Upper lobe of right lung (tissue), 1 donor: ENCODE data around the gene DYNLL2. TPM values are rescaled to one million over a fixed set of nuclear protein-coding genes. Genes with fewer than 3 reads are reported as not detected.
A peak's percentile ranks its signal among the peaks of the same experiment; 100 is the strongest.
"Not testable (repeated sequence)": the region's sequence is repeated elsewhere in the genome, so short reads cannot be mapped to it uniquely, and the experiment has no call there.

Source experiments
- ATAC-seq: fragments of 200-7000 bp; cut with Tn5 transposase; one replicate; pipeline ENCODE4 v1.9.1; 2020; ENCODE audit warnings: mild to moderate bottlenecking, moderate library complexity
- DNase-seq: peaks from one replicate; pipeline ENCODE4 v3.0.0-alpha.2; 2020
- H3K27ac ChIP-seq: fragments of 200-600 bp; one replicate; pipeline ENCODE4 v1.8.0; 2022
- H3K27me3 ChIP-seq: fragments of 200-600 bp; one replicate; pipeline ENCODE4 v1.8.0; 2022; ENCODE audit warnings: mild to moderate bottlenecking
- H3K36me3 ChIP-seq: fragments of 200-600 bp; one replicate; pipeline ENCODE4 v1.8.0; 2022
- H3K4me1 ChIP-seq: fragments of 200-600 bp; one replicate; pipeline ENCODE4 v1.8.0; 2022
- H3K4me3 ChIP-seq: fragments of 200-600 bp; one replicate; pipeline ENCODE4 v1.8.0; 2022; ENCODE audit warnings: mild to moderate bottlenecking
- H3K9me3 ChIP-seq: fragments of 200-600 bp; one replicate; pipeline ENCODE4 v1.8.0; 2022
- CTCF ChIP-seq: fragments of 200-600 bp; IDR thresholded peaks from one replicate; pipeline ENCODE4 v1.8.0; 2022; ENCODE audit warnings: antibody characterized with exemption
- intact Hi-C: fragments of 100-400 bp; cut with DNase I; formaldehyde crosslinking; loops from one replicate; pipeline ENCODE4 v1.11.0; 2022
- total RNA-seq: library from RNA; stranded (reverse); fragmentation: NEBNext Ultra II Directional; extraction: Animal tissue kit (Norgen Biotek cat#: 25700); gene quantifications from one replicate; pipeline ENCODE4 v1.2.1, GENCODE V29; 2021
- donor health status: DM: no; HTN: yes; CAD: no; lungs with severe emphysema.

The DYNLL2 gene
- total RNA-seq, 1 donor from 2014 or later = 37.8 TPM

- no peaks in the 10 kb centered on the region for H3K4me1 ChIP-seq
- ATAC-seq = peak; percentile 67
- H3K36me3 ChIP-seq = no peaks in the 10 kb centered on the region
- no peaks in the 10 kb centered on the region for H3K9me3 ChIP-seq
- no peak overlapping the region for H3K4me3 ChIP-seq
- no peak for DNase-seq
- TF ChIP-seq CTCF = no peak
- H3K27ac ChIP-seq = no peak overlapping the region
- no peaks in the 10 kb centered on the region for H3K27me3 ChIP-seq
- intact Hi-C loops = no loop called here
Observed at GRCh38 chr17:58060596-58061191, 22.5 kb upstream of the DYNLL2 start.

GRCh38 chr17:58061672-58062071 lies 21.5 kb upstream of the DYNLL2 start:
- no peaks in the 10 kb centered on the region for H3K36me3 ChIP-seq
- H3K4me3 ChIP-seq = no peak overlapping the region
- H3K27ac ChIP-seq = no peak overlapping the region
- no peaks in the 10 kb centered on the region for H3K9me3 ChIP-seq
- no peak for TF ChIP-seq CTCF
- DNase-seq (no peak), ATAC-seq (no peak)
- intact Hi-C loops = no loop called here
- H3K4me1 ChIP-seq = no peaks in the 10 kb centered on the region
- H3K27me3 ChIP-seq = no peaks in the 10 kb centered on the region

- no peaks in the 10 kb centered on the region for H3K4me1 ChIP-seq
- H3K36me3 ChIP-seq = no peaks in the 10 kb centered on the region
- intact Hi-C loops = no loop called here
- no peak for TF ChIP-seq CTCF
- H3K27me3 ChIP-seq = peaks cover under 1% of the 10 kb centered on the region
- no peak overlapping the region for H3K27ac ChIP-seq
- H3K9me3 ChIP-seq = no peaks in the 10 kb centered on the region
- no peak overlapping the region for H3K4me3 ChIP-seq
- no peak for ATAC-seq
- DNase-seq = no peak
Observed at GRCh38 chr17:58065238-58065637, 18.0 kb upstream of the DYNLL2 start.

GRCh38 chr17:58066401-58066800 lies 16.8 kb upstream of the DYNLL2 start:
- H3K27ac ChIP-seq = no peak overlapping the region
- intact Hi-C loops = no loop called here
- H3K27me3 ChIP-seq = peaks cover 4% of the 10 kb centered on the region
- H3K4me1 ChIP-seq = no peaks in the 10 kb centered on the region
- no peaks in the 10 kb centered on the region for H3K36me3 ChIP-seq
- H3K4me3 ChIP-seq = no peak overlapping the region
- ATAC-seq (no peak), DNase-seq (no peak)
- no peak for TF ChIP-seq CTCF
- no peaks in the 10 kb centered on the region for H3K9me3 ChIP-seq

GRCh38 chr17:58072862-58073261 lies 10.4 kb upstream of the DYNLL2 start:
- no peak for TF ChIP-seq CTCF
- DNase-seq = no peak
- no peaks in the 10 kb centered on the region for H3K4me1 ChIP-seq
- peaks cover 4% of the 10 kb centered on the region for H3K27me3 ChIP-seq
- intact Hi-C loops = no loop called here
- no peak for ATAC-seq
- no peaks in the 10 kb centered on the region for H3K36me3 ChIP-seq
- no peak overlapping the region for H3K4me3 ChIP-seq
- H3K27ac ChIP-seq = no peak overlapping the region
- H3K9me3 ChIP-seq = no peaks in the 10 kb centered on the region

- intact Hi-C loops, H3K27ac ChIP-seq, H3K4me3 ChIP-seq, H3K9me3 ChIP-seq, H3K36me3 ChIP-seq, ATAC-seq, DNase-seq, H3K27me3 ChIP-seq, H3K4me1 ChIP-seq: not testable (repeated sequence)
Observed at GRCh38 chr17:58073266-58073665, 10.0 kb upstream of the DYNLL2 start.

GRCh38 chr17:58074406-58074805 lies 8.8 kb upstream of the DYNLL2 start:
- H3K9me3 ChIP-seq, H3K36me3 ChIP-seq, DNase-seq, ATAC-seq, H3K27me3 ChIP-seq, intact Hi-C loops, H3K4me1 ChIP-seq, H3K27ac ChIP-seq, H3K4me3 ChIP-seq: not testable (repeated sequence)
